IMR-90 (cell line): ENCODE measurements around the gene OR5C1. TPM values are rescaled to one million over a fixed set of nuclear protein-coding genes. Genes with fewer than 3 reads are reported as not detected.
A peak's percentile ranks its signal among the peaks of the same experiment; 100 is the strongest.

Experiments used
- ATAC-seq: fragments of 200-7000 bp; cut with Tn5 transposase; 2 replicates; pipeline ENCODE4 v1.9.1; 2020; ENCODE audit warnings: low read depth, mild to moderate bottlenecking, moderate library complexity
- BruUV-seq: library from RNA; stranded (reverse); fragments of 400-500 nt; replicated peaks from 2 replicates; lab custom pipeline; 2021; lab: Mats Ljungman, UMichigan
- CTCF ChIA-PET: fragments of 300-600 bp; formaldehyde crosslinking; extraction: SDS; loops from one replicate; lab custom pipeline; 2021; ENCODE audit warnings: antibody characterized with exemption; lab: Yijun Ruan, JAX
- POLR2A ChIA-PET: fragments of 300-600 bp; sonication (Branson Sonifier 250); formaldehyde crosslinking; loops from one replicate; lab custom pipeline; 2022; ENCODE audit warnings: antibody characterized with exemption; ENCODE audit not compliant: unreplicated experiment; lab: Charles Lee
- DNase-seq: peaks from one replicate; pipeline ENCODE4 v3.0.0; 2013
- H2AFZ ChIP-seq: replicated peaks from 2 replicates; pipeline ENCODE3; 2013; ENCODE audit warnings: low read length, mild to moderate bottlenecking; ENCODE audit not compliant: poor library complexity
- H2AK5ac ChIP-seq: 2 replicates; pipeline ENCODE4 v1.6.1; 2013; ENCODE audit warnings: low read depth, low read length, inconsistent platforms
- H2AK9ac ChIP-seq: replicated peaks from 2 replicates; pipeline ENCODE3; 2013; ENCODE audit warnings: mild to moderate bottlenecking, low read depth, low read length, moderate library complexity; ENCODE audit not compliant: poor library complexity
- H2BK120ac ChIP-seq: 2 replicates; pipeline ENCODE4 v1.6.1; 2013; ENCODE audit warnings: low read depth, low read length, inconsistent platforms
- H2BK15ac ChIP-seq: 3 replicates; pipeline ENCODE4 v1.6.1; 2013; ENCODE audit warnings: low read depth, low read length, inconsistent platforms
- H2BK20ac ChIP-seq: 2 replicates; pipeline ENCODE4 v1.6.1; 2013; ENCODE audit warnings: low read depth, mild to moderate bottlenecking, inconsistent platforms, low read length, moderate library complexity
- H2BK5ac ChIP-seq: 2 replicates; pipeline ENCODE4 v1.6.1; 2013; ENCODE audit warnings: mild to moderate bottlenecking, low read depth, low read length, inconsistent platforms; ENCODE audit not compliant: poor library complexity, severe bottlenecking
- H3K14ac ChIP-seq: replicated peaks from 2 replicates; pipeline ENCODE4 v1.6.1; 2013; ENCODE audit warnings: low read depth, low read length, inconsistent platforms
- H3K18ac ChIP-seq: 2 replicates; pipeline ENCODE4 v1.6.1; 2013; ENCODE audit warnings: low read depth, low read length, control low read depth
- H3K23ac ChIP-seq: 2 replicates; pipeline ENCODE4 v1.6.1; 2013; ENCODE audit warnings: low read depth, low read length, inconsistent platforms
- H3K27ac ChIP-seq: 2 replicates; pipeline ENCODE4 v1.5.1; 2013; ENCODE audit warnings: mild to moderate bottlenecking, control low read depth, low read length; ENCODE audit not compliant: insufficient read depth
- H3K27me3 ChIP-seq: 2 replicates; pipeline ENCODE4 v1.6.1; 2013; ENCODE audit warnings: low read length; ENCODE audit not compliant: control insufficient read depth, insufficient read depth
- H3K36me3 ChIP-seq: 2 replicates; pipeline ENCODE4 v1.6.1; 2013; ENCODE audit warnings: low read length, mixed read lengths; ENCODE audit not compliant: control insufficient read depth, insufficient read depth
- H3K4ac ChIP-seq: 2 replicates; pipeline ENCODE4 v1.6.1; 2013; ENCODE audit warnings: low read depth, low read length, inconsistent platforms
- H3K4me1 ChIP-seq: 2 replicates; pipeline ENCODE4 v1.6.1; 2013; ENCODE audit warnings: low read length, mixed read lengths; ENCODE audit not compliant: control insufficient read depth, insufficient read depth
- H3K4me2 ChIP-seq: 2 replicates; pipeline ENCODE4 v1.6.1; 2013; ENCODE audit warnings: low read depth, mild to moderate bottlenecking, control low read depth, low read length, moderate library complexity
- H3K4me3 ChIP-seq: 2 replicates; pipeline ENCODE4 v1.5.1; 2013; ENCODE audit warnings: low read depth, mild to moderate bottlenecking, control low read depth, low read length, moderate library complexity; ENCODE audit not compliant: insufficient read depth
- H3K56ac ChIP-seq: 2 replicates; pipeline ENCODE4 v1.6.1; 2013; ENCODE audit warnings: low read length, inconsistent platforms; ENCODE audit not compliant: insufficient read depth; ENCODE audit errors: extremely low read depth
- H3K79me1 ChIP-seq, 2 experiments: 2 replicates each; pipeline ENCODE4 v1.6.1; 2013; ENCODE audit warnings: low read length in 2 of 2, inconsistent platforms in 1 of 2, low read depth in 1 of 2
- H3K9ac ChIP-seq: 2 replicates; pipeline ENCODE4 v1.6.1; 2013; ENCODE audit warnings: low read depth, low read length, control low read depth
- H3K9me1 ChIP-seq: 2 replicates; pipeline ENCODE4 v1.6.1; 2013; ENCODE audit warnings: low read length, inconsistent platforms; ENCODE audit not compliant: insufficient read depth
- H3K9me3 ChIP-seq: 2 replicates; pipeline ENCODE4 v1.6.1; 2013; ENCODE audit warnings: low read length; ENCODE audit not compliant: control insufficient read depth, insufficient read depth
- H4K20me1 ChIP-seq: 2 replicates; pipeline ENCODE4 v1.6.1; 2013; ENCODE audit warnings: low read length, inconsistent platforms; ENCODE audit not compliant: insufficient read depth
- H4K5ac ChIP-seq: 2 replicates; pipeline ENCODE4 v1.6.1; 2013; ENCODE audit warnings: mild to moderate bottlenecking, low read depth, low read length, control low read depth
- H4K8ac ChIP-seq, 2 experiments: 2 replicates each; pipeline ENCODE4 v1.6.1; 2013; ENCODE audit warnings: low read depth in 2 of 2, low read length in 2 of 2, control low read depth in 1 of 2, inconsistent platforms in 1 of 2
- H4K91ac ChIP-seq: 2 replicates; pipeline ENCODE4 v1.6.1; 2013; ENCODE audit warnings: low read depth, low read length, inconsistent platforms; ENCODE audit not compliant: insufficient read depth
- BHLHE40 ChIP-seq: fragments of 150-350 bp; IDR thresholded peaks from 2 replicates; pipeline ENCODE4 v1.6.1; 2016; ENCODE audit warnings: mild to moderate bottlenecking, low read depth, low read length
- CEBPB ChIP-seq: IDR thresholded peaks from 2 replicates; pipeline ENCODE4 v1.6.1; 2012; ENCODE audit warnings: low read depth, low read length, improper control_type of control experiment
- CHD1 ChIP-seq: IDR thresholded peaks from 2 replicates; pipeline ENCODE4 v1.6.1; 2012; ENCODE audit warnings: low read depth, low read length, improper control_type of control experiment
- ELK1 ChIP-seq: fragments of 150-350 bp; IDR thresholded peaks from 2 replicates; pipeline ENCODE4 v1.6.1; 2016; ENCODE audit warnings: low read depth, mild to moderate bottlenecking, low read length, moderate library complexity, borderline replicate concordance
- POLR2A ChIP-seq: IDR thresholded peaks from 2 replicates; pipeline ENCODE4 v1.6.1; 2012; ENCODE audit warnings: mild to moderate bottlenecking, low read depth, low read length
- RAD21 ChIP-seq: IDR thresholded peaks from 2 replicates; pipeline ENCODE4 v1.6.1; 2012; ENCODE audit warnings: low read length, improper control_type of control experiment
- RCOR1 ChIP-seq: IDR thresholded peaks from 2 replicates; pipeline ENCODE4 v1.6.1; 2012; ENCODE audit warnings: mild to moderate bottlenecking, low read length, improper control_type of control experiment; ENCODE audit not compliant: insufficient replicate concordance
- WGBS, 2 experiments: methylation state at CpG; one replicate each; pipeline versions ENCODE4 v1.1.5 to v1.1.7; 2013; ENCODE audit warnings: missing lambda C conversion rate in 2 of 2; ENCODE audit not compliant: insufficient read length in 1 of 2; ENCODE audit errors: extremely low coverage in 2 of 2; 5-methylcytosine and 5-hydroxymethylcytosine counted together
- dilution Hi-C: fragments of 300-500 bp; cut with HindIII; formaldehyde crosslinking; loops from one replicate; pipeline ENCODE4 v1.14.3; 2018; ENCODE audit warnings: low sequenced_read_pairs; ENCODE audit not compliant: unreplicated experiment
- in situ Hi-C: fragments of 300-500 bp; cut with MboI; formaldehyde crosslinking; loops from 3 replicates; pipeline ENCODE4 v1.14.3; 2019; ENCODE audit warnings: low sequenced_read_pairs, inconsistent platforms, mixed read lengths
- intact Hi-C: fragments of 100-400 bp; cut with micrococcal nuclease; formaldehyde crosslinking; loops from 2 replicates; pipeline ENCODE4 v1.10.0; 2022
- polyA plus RNA-seq, 3 experiments: library from polyadenylated mRNA; depleted of rRNA; stranded (reverse); fragments of >200 nt; gene quantifications; 2 replicates each; pipeline ENCODE4 v1.2.3, GENCODE V29; 2012; ENCODE audit warnings: low replicate concordance in 1 of 3
- total RNA-seq: library from RNA; depleted of rRNA; stranded (reverse); fragments of >200 nt; gene quantifications from 2 replicates; pipeline ENCODE4 v1.2.3, GENCODE V29; 2012

OR5C1 gene
- total and polyA plus RNA-seq, 2 of the 4 experiments (the other 2 are of a cell fraction) = not detected

GRCh38 chr9:122806661-122807060 is 17.9 kb downstream of the OR5C1 start:
- no peak overlapping the region; the same call in 1 of the 2 replicates for H3K56ac ChIP-seq
- no TSS peak for BruUV-seq
- H4K20me1 ChIP-seq = no peaks in the 10 kb centered on the region
- intact Hi-C loops (no loop called here), in situ Hi-C loops (no loop called here), dilution Hi-C loops (no loop called here)
- POLR2A ChIA-PET = no interaction called here
- no peak overlapping the region for H2AK5ac ChIP-seq
- H2BK120ac ChIP-seq = 0 out of 2 replicates have a peak overlapping the region, but pooled peaks have one; percentile 2
- H2BK15ac ChIP-seq = no peak overlapping the region
- H3K79me1 ChIP-seq = no peaks in the 10 kb centered on the region
- H3K18ac ChIP-seq = no peak overlapping the region
- no peaks in the 10 kb centered on the region for H3K4me1 ChIP-seq
- H3K9ac ChIP-seq = no peak overlapping the region
- WGBS, 2 experiments = 67% methylated on average over 1 of the region's 4 CpGs; no CpG with 5 or more reads in 1 of the 2 experiments
- H3K4me3 ChIP-seq = no peak overlapping the region
- no peak overlapping the region for H3K27ac ChIP-seq
- no peak overlapping the region for H4K5ac ChIP-seq
- H3K23ac ChIP-seq = no peak overlapping the region
- H3K4ac ChIP-seq = no peak overlapping the region
- H2BK20ac ChIP-seq = 0 out of 2 replicates have a peak overlapping the region, but pooled peaks have one; percentile 30
- ATAC-seq = no peak
- no peak for DNase-seq
- H3K9me1 ChIP-seq = no peaks in the 10 kb centered on the region; the same call in 1 of the 2 replicates
- H3K36me3 ChIP-seq = no peaks in the 10 kb centered on the region
- TF ChIP-seq POLR2A (no peak), BHLHE40 (no peak), RAD21 (no peak), CHD1 (no peak), RCOR1 (no peak), CEBPB (no peak), ELK1 (no peak)
- peaks cover 4% of the 10 kb centered on the region for H3K9me3 ChIP-seq
- no peak overlapping the region for H4K8ac ChIP-seq
- no peak overlapping the region for H4K91ac ChIP-seq
- CTCF ChIA-PET = interaction anchor here (1.2 kb wide), 1 partner anchor 308 kb away, joined by 4 read pairs; no protein-coding TSS in a partner anchor
- H3K14ac ChIP-seq = no peak overlapping the region
- no peak overlapping the region for H3K4me2 ChIP-seq
- H3K27me3 ChIP-seq = no peaks in the 10 kb centered on the region
- no peak overlapping the region for H2AFZ ChIP-seq
- H2BK5ac ChIP-seq = no peak overlapping the region
- H2AK9ac ChIP-seq = no peak overlapping the region
